ENCODE results near the gene DOCK1.

DNA sequence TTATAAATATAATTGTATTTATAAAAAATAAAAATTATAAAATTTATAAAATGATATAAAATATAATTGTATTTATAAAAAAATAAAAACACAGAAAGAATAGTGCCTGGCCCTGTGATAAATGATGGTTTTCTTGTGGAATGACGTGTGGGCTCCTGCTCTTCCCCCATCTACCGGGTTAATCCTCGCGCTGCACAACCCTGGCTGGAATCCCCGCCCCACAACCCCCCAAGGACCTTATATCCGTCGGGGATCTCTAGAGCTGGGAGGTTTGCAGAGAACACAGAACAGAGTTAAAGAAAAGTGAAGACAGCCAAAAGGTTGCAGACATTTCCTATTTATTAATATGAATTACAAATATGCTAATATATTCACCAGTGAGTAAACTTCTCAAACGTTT is 548.5 kb downstream of the DOCK1 start:
- TF ChIP-seq, protein P1, sequence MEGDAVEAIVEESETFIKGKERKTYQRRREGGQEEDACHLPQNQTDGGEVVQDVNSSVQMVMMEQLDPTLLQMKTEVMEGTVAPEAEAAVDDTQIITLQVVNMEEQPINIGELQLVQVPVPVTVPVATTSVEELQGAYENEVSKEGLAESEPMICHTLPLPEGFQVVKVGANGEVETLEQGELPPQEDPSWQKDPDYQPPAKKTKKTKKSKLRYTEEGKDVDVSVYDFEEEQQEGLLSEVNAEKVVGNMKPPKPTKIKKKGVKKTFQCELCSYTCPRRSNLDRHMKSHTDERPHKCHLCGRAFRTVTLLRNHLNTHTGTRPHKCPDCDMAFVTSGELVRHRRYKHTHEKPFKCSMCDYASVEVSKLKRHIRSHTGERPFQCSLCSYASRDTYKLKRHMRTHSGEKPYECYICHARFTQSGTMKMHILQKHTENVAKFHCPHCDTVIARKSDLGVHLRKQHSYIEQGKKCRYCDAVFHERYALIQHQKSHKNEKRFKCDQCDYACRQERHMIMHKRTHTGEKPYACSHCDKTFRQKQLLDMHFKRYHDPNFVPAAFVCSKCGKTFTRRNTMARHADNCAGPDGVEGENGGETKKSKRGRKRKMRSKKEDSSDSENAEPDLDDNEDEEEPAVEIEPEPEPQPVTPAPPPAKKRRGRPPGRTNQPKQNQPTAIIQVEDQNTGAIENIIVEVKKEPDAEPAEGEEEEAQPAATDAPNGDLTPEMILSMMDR (IDR thresholded peaks at IDR 0.05 in 4 of 5, conservative IDR thresholded peaks at IDR 0.05 in 1 of 5) = no peak
- TF ChIP-seq POLR2A (IDR thresholded peaks at IDR 0.05) = no peak

Data from gastrocnemius medialis (tissue), 4 donors.